Fibroblast of skin of abdomen (primary cell): Measurements from ENCODE around the gene GNG12.
"Not testable (repeated sequence)": the region's sequence is repeated elsewhere in the genome, so short reads cannot be mapped to it uniquely, and the experiment has no call there.

ENCODE experiments used
- DNase-seq: peaks from one replicate; pipeline ENCODE4 v3.0.0-alpha.2; 2013

Gene GNG12

DNA sequence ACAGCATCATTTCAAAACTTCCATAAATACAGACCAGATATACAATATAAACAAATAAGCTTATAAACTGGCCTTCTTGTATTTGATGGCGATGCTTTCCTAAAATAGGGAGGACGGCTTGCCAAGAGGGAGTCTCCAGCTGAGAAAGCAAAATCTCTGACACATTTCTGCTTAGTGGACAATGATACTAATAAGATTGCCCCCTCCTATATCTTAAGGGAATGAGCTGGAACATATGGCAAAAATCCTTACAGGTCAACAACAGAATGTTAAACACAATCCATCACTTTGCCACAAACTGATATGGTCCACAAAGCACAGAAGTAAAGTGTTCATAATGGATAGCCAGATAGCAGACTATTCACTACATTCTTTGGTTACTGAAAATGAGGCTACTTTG lies 155.3 kb downstream of the GNG12 start:
- DNase-seq, result no peak

DNA sequence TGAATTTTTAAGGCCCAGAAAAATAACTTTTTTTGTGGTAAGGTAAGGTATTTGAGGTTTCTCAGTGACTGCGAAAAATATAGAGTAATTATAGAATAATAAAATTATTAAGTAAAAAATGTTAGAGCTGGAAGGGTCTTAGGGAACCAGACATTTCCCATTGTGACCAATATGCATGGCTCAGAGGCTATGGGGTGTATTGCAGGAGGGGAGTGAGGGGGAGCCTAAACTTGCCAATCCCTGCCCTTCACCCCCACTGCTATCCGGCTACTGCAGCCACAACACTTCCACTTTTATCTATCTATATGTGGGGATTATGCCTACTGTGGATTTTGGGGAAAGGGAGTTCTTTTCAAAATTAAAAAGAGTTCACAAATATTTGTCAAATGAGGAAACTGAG lies 155.9 kb downstream of the GNG12 start:
- DNase-seq, result no peak

DNA sequence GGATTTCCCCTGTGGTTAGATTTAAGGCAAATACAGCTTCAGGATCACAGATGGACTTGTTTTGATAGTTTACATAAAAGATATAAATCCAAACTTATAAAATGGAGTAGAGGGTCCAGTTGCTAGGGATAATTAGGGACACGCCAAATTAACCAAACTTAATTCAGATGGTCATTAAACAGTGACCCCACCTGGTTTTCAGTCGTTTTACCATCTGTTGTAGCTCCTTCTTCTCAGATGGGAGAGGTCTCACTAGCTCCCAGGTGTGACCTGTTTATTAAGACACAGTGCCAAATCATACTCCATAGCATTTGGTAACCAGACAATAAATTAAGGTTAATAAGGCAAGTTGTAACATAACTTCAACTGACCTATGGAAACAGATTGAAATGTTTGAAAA lies 156.3 kb downstream of the GNG12 start:
- DNase-seq, result no peak

DNA sequence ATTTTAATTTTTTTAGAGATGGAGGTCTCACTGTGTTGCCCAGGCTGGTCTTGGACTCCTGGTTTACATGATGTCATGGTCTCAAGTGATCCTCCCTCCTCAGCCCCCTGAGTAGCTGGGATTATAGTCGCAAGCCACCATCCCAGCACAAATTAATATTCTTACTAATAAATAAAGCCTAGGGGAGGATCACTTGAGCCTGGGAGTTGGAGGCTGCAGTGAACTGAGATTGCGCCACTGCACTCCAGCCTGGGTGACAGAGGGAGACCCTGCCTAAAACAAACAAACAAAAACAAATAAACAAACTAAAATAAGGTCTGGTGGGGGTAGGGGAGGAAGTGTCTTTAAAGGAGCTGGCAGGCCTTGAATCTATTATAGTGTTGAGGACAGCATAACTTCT lies 157.0 kb downstream of the GNG12 start:
- no peak for DNase-seq

DNA sequence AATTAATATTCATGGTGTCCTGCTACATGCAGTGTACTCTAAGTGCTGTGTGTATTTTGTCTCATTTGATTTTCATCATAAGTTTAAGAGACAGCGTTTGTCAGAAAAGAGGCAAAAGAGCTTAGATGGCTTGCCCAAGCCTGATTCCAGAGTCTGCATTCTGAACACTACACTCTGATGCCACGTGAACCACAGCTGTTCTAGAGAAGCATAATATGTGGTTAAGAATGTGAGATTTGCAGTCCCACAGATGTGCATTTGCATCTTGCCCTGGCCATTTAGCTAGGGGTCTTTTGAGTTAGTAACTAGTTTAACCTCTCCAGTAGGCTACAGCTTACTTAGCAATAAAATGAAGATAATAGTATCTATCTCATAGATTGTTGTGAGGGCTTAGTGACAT lies 157.5 kb downstream of the GNG12 start:
- DNase-seq, result peak; percentile 59

DNA sequence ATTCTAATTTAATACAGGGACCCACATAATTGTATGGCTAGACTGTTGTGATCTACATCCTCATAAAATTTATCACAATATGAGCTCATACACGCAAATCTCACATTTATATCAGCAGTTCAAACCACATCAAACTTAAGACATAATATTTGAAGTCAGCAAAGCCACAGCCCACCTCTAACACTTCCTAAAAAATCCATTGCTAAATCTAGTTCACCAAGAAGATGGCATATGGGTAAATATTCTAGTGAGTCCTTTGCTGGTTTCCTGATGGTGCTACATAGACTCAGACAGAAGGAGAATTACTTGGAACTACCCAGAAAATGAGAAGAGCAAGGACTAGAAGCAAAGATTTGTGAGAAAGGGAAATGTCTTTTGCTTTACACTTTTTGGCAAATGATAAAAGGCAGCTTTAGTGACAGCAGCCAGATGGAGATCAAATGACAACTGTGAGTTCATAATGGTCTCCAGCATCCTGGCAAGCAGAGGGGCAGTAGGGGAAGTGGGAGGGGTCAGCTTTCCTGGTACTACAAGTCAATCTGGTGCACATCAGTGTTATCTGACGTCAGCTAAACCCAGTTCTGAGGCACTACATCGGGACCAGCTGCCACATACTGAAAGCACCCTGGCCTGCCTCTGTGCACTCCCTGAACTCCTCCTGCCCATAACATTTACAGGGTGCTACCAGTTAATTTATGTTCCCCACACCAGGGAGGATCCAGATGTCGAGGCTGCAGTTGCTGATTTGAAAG lies 158.8 kb downstream of the GNG12 start:
- peak; percentile 58 for DNase-seq

DNA sequence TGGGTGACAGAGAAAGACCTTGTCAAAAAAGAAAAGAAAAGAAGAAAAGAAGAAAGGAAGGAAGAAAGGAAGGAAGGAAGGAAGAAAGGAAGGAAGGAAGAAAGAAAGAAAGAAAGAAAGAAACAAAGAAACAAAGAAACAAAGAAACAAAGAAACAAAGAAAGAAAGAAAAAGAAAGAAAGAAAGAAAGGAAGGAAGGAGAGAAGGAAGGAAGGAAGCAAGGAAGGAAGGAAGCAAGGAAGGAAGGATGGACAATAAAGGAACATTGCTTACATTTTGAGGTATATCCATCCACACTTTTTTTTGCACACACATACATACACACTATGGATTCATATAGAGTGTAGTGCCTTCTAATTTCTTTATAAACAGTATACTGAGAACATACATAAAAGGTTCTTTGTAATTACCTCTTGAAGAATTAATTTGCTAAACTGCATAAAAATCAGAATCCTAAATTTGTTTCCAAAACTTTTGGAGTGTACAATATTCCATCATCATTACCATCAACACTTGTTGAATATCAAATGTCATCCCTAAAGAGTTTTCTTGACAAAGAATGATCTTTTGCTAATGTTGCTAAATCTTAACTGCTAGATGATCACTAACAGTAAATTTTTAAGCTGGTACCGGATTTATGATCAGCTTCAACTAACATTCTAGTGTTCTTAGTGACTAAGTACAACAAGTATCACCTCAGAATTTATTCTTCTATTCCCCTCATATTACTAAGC lies 159.6 kb downstream of the GNG12 start:
- DNase-seq, result no peak

DNA sequence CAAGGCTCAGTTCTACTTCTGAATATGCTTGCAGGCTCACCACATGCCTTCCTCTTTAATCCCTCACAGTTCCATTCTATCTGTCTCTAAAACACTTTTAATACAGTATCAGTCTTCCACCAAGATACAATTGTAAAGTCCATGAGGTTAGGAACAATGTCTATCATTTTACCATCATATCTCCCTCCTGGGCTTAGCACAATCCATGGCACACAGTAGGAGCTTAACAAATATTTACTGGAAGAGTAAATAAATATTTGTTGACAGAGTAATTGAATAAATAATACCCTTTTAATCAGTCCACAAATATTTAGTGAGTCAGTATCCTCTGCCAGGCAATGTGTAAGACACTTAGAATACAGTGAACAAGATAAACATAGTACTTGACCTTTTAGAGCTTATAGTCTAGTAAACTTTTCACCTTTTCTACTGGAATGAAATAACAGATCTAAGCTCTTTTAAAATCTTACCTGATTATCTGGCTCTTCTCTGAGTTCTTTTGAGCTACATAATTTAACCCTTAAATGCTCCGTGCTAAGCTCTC lies 160.9 kb downstream of the GNG12 start:
- no peak for DNase-seq

DNA sequence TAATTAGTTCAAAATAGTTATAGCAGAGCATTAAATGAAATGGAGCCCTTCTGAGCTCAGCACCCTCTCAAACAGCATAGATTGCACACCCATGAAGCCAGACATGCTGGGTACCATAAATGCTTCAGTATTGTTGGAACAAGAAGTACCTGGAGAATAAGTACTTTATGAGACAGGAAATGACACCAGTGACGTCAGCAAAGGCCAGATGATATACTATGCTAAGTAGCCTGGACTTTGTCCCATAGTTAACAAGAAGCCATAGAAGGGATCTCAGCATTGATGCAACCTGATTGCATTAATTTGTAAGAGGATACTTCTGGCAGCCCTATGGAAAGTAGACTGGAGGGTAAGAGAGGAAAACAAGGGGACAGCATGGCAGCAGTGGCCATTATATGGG lies 164.6 kb downstream of the GNG12 start:
- DNase-seq, result no peak

DNA sequence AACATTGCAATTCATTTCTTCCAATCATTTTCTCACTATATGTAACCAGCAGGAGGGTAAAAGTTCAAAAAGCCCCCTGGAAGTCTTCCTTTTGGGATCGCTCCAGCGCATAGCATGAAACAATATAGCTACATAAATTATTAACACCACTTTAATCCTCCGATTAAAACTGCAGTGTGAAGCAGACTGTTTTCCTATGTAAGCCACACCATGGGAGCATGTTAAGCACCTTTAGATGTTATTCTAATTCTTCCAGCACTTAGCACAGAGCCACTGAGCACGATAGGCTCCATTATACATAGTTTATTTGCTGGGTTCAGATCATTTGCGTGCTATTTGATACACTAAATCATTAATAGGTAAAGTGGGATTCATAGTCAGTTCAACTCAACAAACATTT lies 166.6 kb downstream of the GNG12 start:
- no peak for DNase-seq

DNA sequence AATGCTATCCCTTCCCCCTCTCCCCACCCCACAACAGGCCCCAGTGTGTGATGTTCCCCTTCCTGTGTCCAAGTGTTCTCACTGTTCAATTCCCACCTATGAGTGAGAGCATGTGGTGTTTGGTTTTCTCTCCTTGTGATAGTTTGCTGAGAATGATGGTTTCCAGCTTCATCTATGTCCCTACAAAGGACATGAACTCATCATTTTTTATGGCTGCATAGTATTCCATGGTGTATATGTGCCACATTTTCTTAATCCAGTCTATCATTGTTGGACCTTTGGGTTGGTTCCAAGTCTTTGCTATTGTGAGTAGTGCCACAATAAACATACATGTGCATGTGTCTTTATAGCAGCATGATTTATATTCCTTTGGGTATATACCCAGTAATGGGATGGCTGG lies 168.0 kb downstream of the GNG12 start:
- not testable (repeated sequence) for DNase-seq

DNA sequence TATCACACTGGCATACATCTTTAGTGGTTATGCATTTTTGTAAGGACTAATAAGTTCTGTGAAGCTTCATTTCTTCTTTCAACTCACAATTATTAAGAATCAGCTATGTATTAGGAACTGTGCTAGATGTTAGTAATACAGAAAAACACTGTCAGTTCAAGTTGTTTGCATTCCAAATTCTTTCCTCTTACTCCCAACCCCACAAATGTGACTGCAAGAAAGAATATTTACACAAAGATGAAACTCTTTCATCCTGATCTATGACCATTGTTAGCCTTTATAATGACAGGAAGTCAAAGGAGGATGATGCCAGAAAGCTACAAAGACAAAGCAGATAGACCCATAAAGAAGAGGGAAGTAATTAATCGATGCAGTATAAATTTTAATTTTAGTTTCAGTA lies 169.2 kb downstream of the GNG12 start:
- no peak for DNase-seq

DNA sequence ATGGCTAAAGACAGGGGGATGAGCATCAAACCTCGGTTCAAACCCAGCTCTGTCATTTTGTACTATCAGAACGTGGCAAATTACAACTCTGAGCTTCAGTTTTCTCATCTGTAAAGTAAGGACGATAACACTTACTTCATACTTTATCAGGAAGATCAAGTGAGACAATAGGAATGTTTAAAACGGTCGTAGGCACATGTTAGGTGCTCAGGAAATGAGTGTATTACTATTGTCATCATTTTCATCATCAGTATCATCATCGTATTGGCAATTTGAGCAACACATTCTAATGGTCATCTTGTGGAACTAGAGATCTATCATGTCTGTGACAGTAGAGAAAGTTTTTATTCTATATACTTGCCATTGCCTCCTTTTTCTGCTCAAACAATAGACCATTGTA lies 170.4 kb downstream of the GNG12 start:
- DNase-seq, result no peak

DNA sequence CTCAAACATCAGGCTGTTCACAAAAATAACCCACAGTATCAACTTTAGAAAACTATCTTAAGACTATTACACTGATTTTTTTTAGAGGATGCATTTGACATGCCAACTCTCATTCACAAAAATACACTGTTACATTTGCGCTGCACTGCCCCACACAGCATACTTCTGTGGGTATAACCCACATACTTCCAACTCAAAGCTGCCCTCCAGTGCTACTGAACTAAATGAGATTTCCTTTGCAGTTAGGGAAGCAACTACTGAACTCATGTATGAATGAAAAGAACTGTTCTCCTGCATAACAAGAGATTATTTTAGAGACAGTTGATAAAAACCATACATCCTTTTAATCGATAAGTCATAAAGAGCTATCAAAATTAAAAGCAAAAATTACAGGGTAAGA lies 174.0 kb downstream of the GNG12 start:
- no peak for DNase-seq

DNA sequence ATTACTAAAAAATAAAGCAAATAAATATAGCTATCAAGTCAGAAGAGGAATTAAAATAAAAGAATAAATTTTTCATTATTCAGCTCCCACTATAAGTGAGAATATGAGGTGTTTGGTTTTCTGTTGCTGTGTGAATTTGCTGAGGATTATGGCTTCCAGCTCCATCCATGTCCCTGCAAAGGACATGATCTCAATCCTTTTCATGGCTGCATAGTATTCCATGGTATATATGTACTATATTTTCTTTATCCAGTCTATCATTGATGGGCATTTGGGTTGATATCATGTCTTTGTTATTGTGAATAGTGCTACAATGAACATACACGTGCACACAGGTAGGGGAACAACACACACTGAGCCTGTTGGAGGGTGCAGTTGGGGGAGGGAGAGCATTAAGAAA lies 176.1 kb downstream of the GNG12 start:
- not testable (repeated sequence) for DNase-seq

DNA sequence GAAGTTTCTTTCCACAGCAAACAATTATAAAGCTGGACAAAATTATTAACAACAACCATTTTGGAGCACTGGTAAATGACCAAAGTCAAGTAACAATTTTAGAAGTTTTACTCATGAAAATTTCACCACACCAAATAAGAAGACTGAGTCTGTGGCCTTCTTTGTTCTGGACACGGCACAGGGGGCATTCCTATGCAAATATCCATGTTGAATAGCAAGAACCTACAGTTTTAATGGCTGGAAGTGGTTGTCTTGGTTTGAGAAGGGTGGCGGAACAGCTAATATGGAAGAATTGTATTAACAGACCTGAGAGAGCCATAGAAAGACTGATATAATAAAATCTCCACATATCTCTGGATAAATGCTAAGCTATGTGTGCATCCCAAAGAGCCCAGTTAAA lies 177.7 kb downstream of the GNG12 start:
- no peak for DNase-seq

DNA sequence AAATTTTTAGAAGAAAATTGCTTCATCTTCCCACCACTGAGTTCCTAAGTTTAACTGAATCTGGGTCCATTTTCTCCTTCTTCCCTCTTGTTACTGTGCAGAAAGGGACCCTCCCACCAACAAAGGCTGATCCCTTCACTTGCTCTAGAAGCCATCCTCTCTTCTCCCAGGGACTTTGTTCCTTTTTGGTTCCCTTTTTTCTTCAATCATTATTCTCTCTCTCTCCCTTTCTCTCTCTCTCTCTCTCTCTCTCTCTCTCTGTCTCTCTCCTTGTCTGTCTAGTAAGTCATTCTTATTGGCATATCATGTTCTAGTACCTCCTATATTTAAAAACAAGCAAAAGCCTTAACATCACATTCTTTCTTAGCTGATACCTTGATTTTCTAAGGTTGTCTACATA lies 180.0 kb downstream of the GNG12 start:
- DNase-seq, result no peak

DNA sequence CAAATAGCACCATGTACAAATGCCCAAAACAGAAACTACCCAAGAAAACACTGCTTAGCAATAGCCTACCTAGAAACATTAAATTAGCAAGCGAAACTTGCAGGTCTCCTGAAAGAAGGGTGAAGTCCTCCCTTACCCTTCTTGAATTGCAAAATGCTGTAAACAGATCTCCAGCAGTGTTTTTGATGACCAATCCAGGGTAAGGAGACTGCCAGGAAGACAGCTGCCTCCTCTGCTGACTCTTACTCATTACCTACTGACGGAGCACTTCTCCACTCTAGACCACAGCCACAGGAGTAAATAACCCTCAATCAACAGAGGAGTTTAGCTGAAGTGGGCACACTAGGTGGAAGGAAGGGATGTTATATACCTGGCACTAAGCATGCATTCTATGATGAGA lies 180.5 kb downstream of the GNG12 start:
- DNase-seq, result peak; percentile 14
